HepG2 (cell line): ENCODE results near the gene EGF. TPM values are rescaled to one million over a fixed set of nuclear protein-coding genes. Genes with fewer than 3 reads are reported as not detected.

ENCODE experiments used
- ATAC-seq: fragments of 200-7000 bp; cut with Tn5 transposase; 3 replicates; pipeline ENCODE4 v1.9.1; 2020; ENCODE audit warnings: mild to moderate bottlenecking, moderate library complexity
- BruUV-seq: library from RNA; stranded (reverse); fragments of 400-500 nt; replicated peaks from 2 replicates; lab custom pipeline; 2021; lab: Mats Ljungman, UMichigan
- CTCF ChIA-PET: fragments of 300-600 bp; formaldehyde crosslinking; extraction: SDS; loops from one replicate; lab custom pipeline; 2021; ENCODE audit warnings: low total read pairs, inconsistent platforms, low intra/inter-chr PET ratio; lab: Yijun Ruan, JAX
- POLR2A ChIA-PET: fragments of 350-600 bp; sonication (Branson Sonifier 250); formaldehyde crosslinking; loops from one replicate; lab custom pipeline; 2020; ENCODE audit warnings: antibody characterized with exemption, inconsistent platforms; lab: Yijun Ruan, JAX
- DNase-seq: peaks from one replicate; pipeline ENCODE4 v3.0.0-alpha.2; 2015; ENCODE audit warnings: low spot score
- FAIRE-seq: peaks from 3 replicates; lab custom pipeline; 2011; peaks lifted over from hg19 to GRCh38; lab: Jason Lieb, UNC
- H2AFZ ChIP-seq: one replicate; pipeline ENCODE4 v1.6.1; 2011; ENCODE audit warnings: low read length, inconsistent platforms
- H3K27ac ChIP-seq: fragments of 300-600 bp; 3 replicates; pipeline ENCODE4 v1.8.0; 2011; ENCODE audit warnings: mixed run types, mild to moderate bottlenecking, mixed read lengths, low read length, inconsistent platforms; ENCODE audit not compliant: insufficient read depth; ENCODE audit errors: extremely low read length
- H3K27me3 ChIP-seq, 2 experiments: fragments of 200-600 bp in 1 of 2; 2 replicates in 1 of 2; 3 replicates in 1 of 2; pipeline versions ENCODE4 v1.6.0 to v1.8.0; 2011; ENCODE audit warnings: low read length in 2 of 2, mild to moderate bottlenecking in 2 of 2, moderate library complexity in 2 of 2, inconsistent platforms in 1 of 2; ENCODE audit not compliant: insufficient read depth in 2 of 2, control insufficient read depth in 1 of 2
- H3K36me3 ChIP-seq, 2 experiments: fragments of 200-600 bp in 1 of 2; replicated peaks in 1 of 2; 2 replicates in 1 of 2; 3 replicates in 1 of 2; pipeline versions ENCODE4 v1.5.1 to v1.8.0; 2011; ENCODE audit warnings: low read length in 2 of 2, inconsistent platforms in 1 of 2; ENCODE audit not compliant: insufficient read depth in 2 of 2, control insufficient read depth in 1 of 2
- H3K4me1 ChIP-seq: 2 replicates; pipeline ENCODE4 v1.5.1; 2012; ENCODE audit warnings: low read length, inconsistent platforms; ENCODE audit not compliant: insufficient read depth
- H3K4me2 ChIP-seq: 2 replicates; pipeline ENCODE4 v1.6.0; 2011; ENCODE audit warnings: low read depth, low read length, inconsistent platforms
- H3K4me3 ChIP-seq, 3 experiments: fragments of 200-600 bp in 1 of 3; sonication (generic), shearing (Covaris generic) in 1 of 3; replicated peaks in 1 of 3; 2 replicates each; pipeline ENCODE4 v1.5.1; 2011 to 2016; ENCODE audit warnings: low read length in 3 of 3, inconsistent platforms in 2 of 3, low read depth in 2 of 3, mild to moderate bottlenecking in 2 of 3, control low read depth in 1 of 3, mixed read lengths in 1 of 3; ENCODE audit not compliant: insufficient read depth in 1 of 3
- H3K79me2 ChIP-seq: one replicate; pipeline ENCODE4 v1.6.1; 2011; ENCODE audit warnings: low read length, inconsistent platforms; ENCODE audit not compliant: insufficient read depth
- H3K9ac ChIP-seq: 2 replicates; pipeline ENCODE4 v1.6.0; 2011; ENCODE audit warnings: mild to moderate bottlenecking, low read depth, low read length, inconsistent platforms; ENCODE audit not compliant: insufficient read depth
- H3K9me3 ChIP-seq: 2 replicates; pipeline ENCODE4 v1.5.1; 2012; ENCODE audit warnings: mild to moderate bottlenecking, low read length
- H4K20me1 ChIP-seq: 2 replicates; pipeline ENCODE4 v1.6.0; 2011; ENCODE audit warnings: inconsistent platforms, mild to moderate bottlenecking, low read length, moderate library complexity; ENCODE audit not compliant: insufficient read depth
- HMG20A ChIP-seq: IDR thresholded peaks from 2 replicates; pipeline ENCODE4 v1.6.1; 2016; ENCODE audit warnings: borderline replicate concordance
- MXI1 ChIP-seq: IDR thresholded peaks from 3 replicates; pipeline ENCODE4 v1.6.1; 2012; ENCODE audit warnings: low read depth, low read length, inconsistent platforms, borderline replicate concordance
- NKX3-1 ChIP-seq: sonication (generic); formaldehyde crosslinking; IDR thresholded peaks from 2 replicates; pipeline ENCODE4 v1.5.0; 2020; ENCODE audit warnings: missing genetic modification reagents
- PHF5A ChIP-seq: IDR thresholded peaks from one replicate; pipeline ENCODE4 v1.6.1; 2018; ENCODE audit warnings: low read depth, missing genetic modification reagents; ENCODE audit not compliant: unreplicated experiment
- RXRA ChIP-seq: sonication (generic); formaldehyde crosslinking; IDR thresholded peaks from 2 replicates; pipeline ENCODE4 v1.5.1; 2020; ENCODE audit warnings: missing genetic modification reagents
- TCF7L2 ChIP-seq: IDR thresholded peaks from 2 replicates; pipeline ENCODE4 v1.6.1; 2011; ENCODE audit warnings: mild to moderate bottlenecking, low read depth, low read length, moderate library complexity
- XRCC5 ChIP-seq: fragments of 200-400 bp; formaldehyde crosslinking; optimal IDR thresholded peaks from 2 replicates; pipeline ENCODE3; 2017; ENCODE audit warnings: mild to moderate bottlenecking, low read length
- ZBTB25 ChIP-seq: IDR thresholded peaks from 2 replicates; pipeline ENCODE4 v1.6.1; 2018; ENCODE audit warnings: missing genetic modification reagents
- ZC3H13 ChIP-seq: sonication (generic); formaldehyde crosslinking; IDR thresholded peaks from 2 replicates; pipeline ENCODE4 v1.8.1; 2023; ENCODE audit warnings: mild to moderate bottlenecking, missing genetic modification reagents, moderate library complexity
- ZNF333 ChIP-seq: sonication (generic); formaldehyde crosslinking; IDR thresholded peaks from 2 replicates; pipeline ENCODE4 v1.4.0; 2020; ENCODE audit warnings: mild to moderate bottlenecking, missing genetic modification reagents, borderline replicate concordance
- ZNF710 ChIP-seq: sonication (generic); formaldehyde crosslinking; IDR thresholded peaks from 2 replicates; pipeline ENCODE4 v1.5.0; 2020; ENCODE audit warnings: mild to moderate bottlenecking, missing genetic modification reagents, borderline replicate concordance
- WGBS: methylation state at CpG from one replicate; pipeline ENCODE4 v1.1.6; 2017; ENCODE audit warnings: low lambda C conversion rate; 5-methylcytosine and 5-hydroxymethylcytosine counted together
- in situ Hi-C: cut with HindIII; loops from 2 replicates; pipeline ENCODE4 v1.10.0; 2017; ENCODE audit warnings: low pct_unique_long_range_greater_than_20kb; ENCODE audit not compliant: extremely low pct_ligation_motif_present
- intact Hi-C: fragments of 100-400 bp; cut with micrococcal nuclease; formaldehyde crosslinking; loops from one replicate; pipeline ENCODE4 v1.10.0; 2022; ENCODE audit not compliant: unreplicated experiment
- polyA plus RNA-seq, 8 experiments: library from polyadenylated mRNA; depleted of rRNA in 3 of 8; stranded (reverse) in 7 of 8; unstranded in 1 of 8; fragments of >200 nt; fragmentation: Illumina TruSeq in 4 of 8; extraction: Trizol in 4 of 8; gene quantifications; 2 replicates each; pipeline versions ENCODE4 v1.2.1 to v1.2.3, GENCODE V29; 2011 to 2016; ENCODE audit warnings: low read depth in 4 of 8, missing spikeins in 1 of 8, mixed read lengths in 1 of 8; ENCODE audit not compliant: insufficient read depth in 1 of 8
- total RNA-seq, 5 experiments: library from RNA; depleted of rRNA; stranded (reverse); fragments of >200 nt; fragmentation: Illumina TruSeq; extraction: Trizol; gene quantifications; 2 replicates each; pipeline ENCODE4 v1.2.3, GENCODE V29; 2016; ENCODE audit warnings: low read depth in 1 of 5
- TF ChIP-seq, protein P1 (sequence below): sonication (generic); formaldehyde crosslinking; IDR thresholded peaks from 2 replicates; pipeline ENCODE4 v1.4.0; 2020; ENCODE audit warnings: missing genetic modification reagents
- TF ChIP-seq, protein P2 (sequence below): IDR thresholded peaks from 2 replicates; pipeline ENCODE4 v1.6.1; 2016; ENCODE audit warnings: low read depth

Gene EGF
- total and polyA plus RNA-seq, 2 of the 13 experiments (the other 11 are each of a cell fraction or from before 2014, with no cell fraction given), result 0.07 to 0.08 TPM

DNA sequence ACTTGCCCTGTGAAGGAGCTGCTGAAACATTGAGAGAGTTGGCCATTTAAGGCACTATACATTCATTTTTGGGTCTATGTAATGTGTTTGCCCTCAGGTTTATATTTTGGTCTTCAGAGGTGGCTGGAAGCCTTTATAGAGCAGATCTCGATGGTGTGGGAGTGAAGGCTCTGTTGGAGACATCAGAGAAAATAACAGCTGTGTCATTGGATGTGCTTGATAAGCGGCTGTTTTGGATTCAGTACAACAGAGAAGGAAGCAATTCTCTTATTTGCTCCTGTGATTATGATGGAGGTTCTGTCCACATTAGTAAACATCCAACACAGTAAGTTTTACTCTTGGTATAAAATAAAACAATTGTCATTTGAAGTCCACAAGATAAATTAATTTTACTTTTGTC lies 31.1 kb downstream of the EGF start:
- no TSS peak for BruUV-seq
- Histone ChIP-seq H3K9me3 (no peaks in the 10 kb centered on the region), H3K9ac (no peak overlapping the region), H3K27ac (no peak overlapping the region), H3K4me3 (no peak overlapping the region), H3K27me3 (no peaks in the 10 kb centered on the region), H2AFZ (no peak overlapping the region), H3K36me3 (no peaks in the 10 kb centered on the region), H3K79me2 (no peaks in the 10 kb centered on the region), H4K20me1 (no peaks in the 10 kb centered on the region), H3K4me2 (no peak overlapping the region), H3K4me1 (peaks cover 16% of the 10 kb centered on the region)
- intact Hi-C loops (no loop called here), in situ Hi-C loops (no loop called here)
- ChIA-PET CTCF (no interaction called here), POLR2A (no interaction called here)
- WGBS, result 13% methylated on average over 2 of the region's 2 CpGs
- ATAC-seq (no peak), DNase-seq (no peak), FAIRE-seq (no peak)
- no peak for TF ChIP-seq ZNF333 (CRISPR knock-in tag)

DNA sequence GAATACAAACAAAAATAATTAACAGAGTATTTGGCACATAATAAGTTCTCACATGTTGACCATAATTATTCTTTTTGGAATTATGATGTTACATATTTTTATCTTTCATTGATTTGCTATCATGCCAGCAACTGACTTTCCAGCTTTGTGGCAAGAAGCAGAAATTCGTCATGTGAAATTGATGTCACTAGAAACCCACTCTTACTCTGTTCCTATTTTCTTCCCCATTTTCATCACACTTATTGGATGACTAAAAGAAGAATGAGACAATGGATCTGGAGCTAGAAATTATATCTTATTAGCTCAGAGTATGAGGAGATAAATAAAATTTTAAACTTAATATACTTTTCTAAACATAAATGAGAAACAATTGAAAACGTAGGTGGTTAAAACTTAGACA lies 31.9 kb downstream of the EGF start:
- H3K27ac ChIP-seq, result no peak overlapping the region
- H3K9me3 ChIP-seq, result no peaks in the 10 kb centered on the region
- no peak for DNase-seq
- intact Hi-C loops, result no loop called here
- H3K4me3 ChIP-seq, result no peak overlapping the region
- no peaks in the 10 kb centered on the region for H4K20me1 ChIP-seq
- no peak for ATAC-seq
- POLR2A ChIA-PET, result no interaction called here
- in situ Hi-C loops, result no loop called here
- 8% methylated on average over 2 of the region's 2 CpGs for WGBS
- no TSS peak for BruUV-seq
- no peak overlapping the region for H2AFZ ChIP-seq
- H3K27me3 ChIP-seq, result no peaks in the 10 kb centered on the region
- H3K9ac ChIP-seq, result no peak overlapping the region
- FAIRE-seq, result no peak
- CTCF ChIA-PET, result no interaction called here
- peaks cover 16% of the 10 kb centered on the region for H3K4me1 ChIP-seq
- no peaks in the 10 kb centered on the region for H3K79me2 ChIP-seq
- no peaks in the 10 kb centered on the region for H3K36me3 ChIP-seq
- no peak overlapping the region for H3K4me2 ChIP-seq
- no peak for TF ChIP-seq HMG20A (CRISPR knock-in tag)
- TF ChIP-seq, protein P1, sequence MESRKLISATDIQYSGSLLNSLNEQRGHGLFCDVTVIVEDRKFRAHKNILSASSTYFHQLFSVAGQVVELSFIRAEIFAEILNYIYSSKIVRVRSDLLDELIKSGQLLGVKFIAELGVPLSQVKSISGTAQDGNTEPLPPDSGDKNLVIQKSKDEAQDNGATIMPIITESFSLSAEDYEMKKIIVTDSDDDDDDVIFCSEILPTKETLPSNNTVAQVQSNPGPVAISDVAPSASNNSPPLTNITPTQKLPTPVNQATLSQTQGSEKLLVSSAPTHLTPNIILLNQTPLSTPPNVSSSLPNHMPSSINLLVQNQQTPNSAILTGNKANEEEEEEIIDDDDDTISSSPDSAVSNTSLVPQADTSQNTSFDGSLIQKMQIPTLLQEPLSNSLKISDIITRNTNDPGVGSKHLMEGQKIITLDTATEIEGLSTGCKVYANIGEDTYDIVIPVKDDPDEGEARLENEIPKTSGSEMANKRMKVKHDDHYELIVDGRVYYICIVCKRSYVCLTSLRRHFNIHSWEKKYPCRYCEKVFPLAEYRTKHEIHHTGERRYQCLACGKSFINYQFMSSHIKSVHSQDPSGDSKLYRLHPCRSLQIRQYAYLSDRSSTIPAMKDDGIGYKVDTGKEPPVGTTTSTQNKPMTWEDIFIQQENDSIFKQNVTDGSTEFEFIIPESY (CRISPR knock-in tag), result no peak
- no peak for TF ChIP-seq ZNF710 (CRISPR knock-in tag)
- TF ChIP-seq NKX3-1 (CRISPR knock-in tag), result no peak
- no peak for TF ChIP-seq RXRA
- no peak for TF ChIP-seq ZBTB25 (CRISPR knock-in tag)
- no peak for TF ChIP-seq ZC3H13
- TF ChIP-seq MXI1, result no peak
- TF ChIP-seq PHF5A, result no peak
- TF ChIP-seq TCF7L2, result no peak
- TF ChIP-seq, protein P2, sequence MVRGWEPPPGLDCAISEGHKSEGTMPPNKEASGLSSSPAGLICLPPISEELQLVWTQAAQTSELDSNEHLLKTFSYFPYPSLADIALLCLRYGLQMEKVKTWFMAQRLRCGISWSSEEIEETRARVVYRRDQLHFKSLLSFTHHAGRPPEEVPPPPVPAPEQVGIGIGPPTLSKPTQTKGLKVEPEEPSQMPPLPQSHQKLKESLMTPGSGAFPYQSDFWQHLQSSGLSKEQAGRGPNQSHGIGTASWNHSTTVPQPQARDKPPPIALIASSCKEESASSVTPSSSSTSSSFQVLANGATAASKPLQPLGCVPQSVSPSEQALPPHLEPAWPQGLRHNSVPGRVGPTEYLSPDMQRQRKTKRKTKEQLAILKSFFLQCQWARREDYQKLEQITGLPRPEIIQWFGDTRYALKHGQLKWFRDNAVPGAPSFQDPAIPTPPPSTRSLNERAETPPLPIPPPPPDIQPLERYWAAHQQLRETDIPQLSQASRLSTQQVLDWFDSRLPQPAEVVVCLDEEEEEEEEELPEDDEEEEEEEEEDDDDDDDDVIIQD (CRISPR knock-in tag), result no peak
- TF ChIP-seq XRCC5, result no peak
